Progenitor cell of endocrine pancreas (in vitro differentiated cells): ENCODE results near the gene RGSL1. TPM values are rescaled to one million over a fixed set of nuclear protein-coding genes. Genes with fewer than 3 reads are reported as not detected.

Experiments used
- DNase-seq: peaks from one replicate; pipeline ENCODE4 v3.0.0; 2021; ENCODE audit warnings: low spot score; ENCODE audit not compliant: unreplicated experiment
- H3K27ac Mint-ChIP-seq: 2 replicates; pipeline ENCODE4 v1.8.0; 2021; ENCODE audit warnings: mild to moderate bottlenecking, moderate library complexity, mixed read lengths
- H3K27me3 Mint-ChIP-seq: 2 replicates; pipeline ENCODE4 v1.8.0; 2021; ENCODE audit warnings: mixed read lengths
- H3K36me3 Mint-ChIP-seq: 2 replicates; pipeline ENCODE4 v1.8.0; 2022; ENCODE audit warnings: mixed read lengths; ENCODE audit not compliant: insufficient read depth
- H3K4me1 Mint-ChIP-seq: 2 replicates; pipeline ENCODE4 v1.8.0; 2021; ENCODE audit warnings: low read depth, mixed read lengths
- H3K4me3 Mint-ChIP-seq: 2 replicates; pipeline ENCODE4 v1.8.0; 2021; ENCODE audit warnings: low read depth, mild to moderate bottlenecking, moderate library complexity, mixed read lengths
- H3K9me3 Mint-ChIP-seq: 2 replicates; pipeline ENCODE4 v1.8.0; 2021; ENCODE audit warnings: low read depth, mixed read lengths
- CTCF ChIP-seq: fragments of 200-600 bp; sonication (generic); IDR thresholded peaks from one replicate; pipeline ENCODE4 v1.5.0; 2021; ENCODE audit warnings: antibody characterized with exemption, mild to moderate bottlenecking; ENCODE audit not compliant: unreplicated experiment
- total RNA-seq: library from RNA; stranded (reverse); gene quantifications from 2 replicates; pipeline ENCODE4 v1.2.1, GENCODE V29; 2021

The RGSL1 gene
- total RNA-seq, 1 donor from 2014 or later, result not detected

- no peak overlapping the region for H3K27ac Mint-ChIP-seq
- no peak overlapping the region for H3K4me3 Mint-ChIP-seq
- no peaks in the 10 kb centered on the region for H3K36me3 Mint-ChIP-seq
- peaks cover 26% of the 10 kb centered on the region for H3K27me3 Mint-ChIP-seq
- no peak for TF ChIP-seq CTCF
- H3K4me1 Mint-ChIP-seq, result peaks cover 15% of the 10 kb centered on the region
- H3K9me3 Mint-ChIP-seq, result no peaks in the 10 kb centered on the region
- DNase-seq, result no peak
These were observed 152.0 kb downstream of the RGSL1 start for GRCh38 chr1:182601913-182602312.

- Mint-ChIP-seq H3K27me3 (peaks cover 31% of the 10 kb centered on the region), H3K9me3 (no peaks in the 10 kb centered on the region), H3K27ac (no peak overlapping the region), H3K4me1 (peaks cover 12% of the 10 kb centered on the region), H3K36me3 (no peaks in the 10 kb centered on the region), H3K4me3 (peak overlapping the region; percentile 61)
- no peak for DNase-seq
- TF ChIP-seq CTCF, result no peak
These were observed 153.1 kb downstream of the RGSL1 start for GRCh38 chr1:182602935-182603645.

GRCh38 chr1:182603646-182604174 is 153.8 kb downstream of the RGSL1 start:
- DNase-seq, result no peak
- Mint-ChIP-seq H3K27ac (no peak overlapping the region), H3K27me3 (peaks cover 34% of the 10 kb centered on the region), H3K4me3 (peak overlapping the region; percentile 61), H3K9me3 (no peaks in the 10 kb centered on the region), H3K4me1 (peaks cover 8% of the 10 kb centered on the region), H3K36me3 (no peaks in the 10 kb centered on the region)
- TF ChIP-seq CTCF, result no peak

- Mint-ChIP-seq H3K4me3 (peak within 1 kb of the TSS; percentile 61), H3K9me3 (no peaks in the 10 kb centered on the region), H3K36me3 (no peaks in the 10 kb centered on the region), H3K27ac (peak within 1 kb of the TSS; percentile 18), H3K4me1 (peaks cover 5% of the 10 kb centered on the region), H3K27me3 (peaks cover 39% of the 10 kb centered on the region)
- peak; percentile 68 for DNase-seq
- no peak for TF ChIP-seq CTCF
These were observed 154.5 kb downstream of the RGSL1 start, which contains the start of gene RGS16 for GRCh38 chr1:182604175-182605164. Gene RGS16, minus strand, starts transcription at chr1:182604389. Its CDS starts 130 bp downstream, at chr1:182604259.

- peaks cover 67% of the 10 kb centered on the region for H3K27me3 Mint-ChIP-seq
- no peak overlapping the region for H3K4me3 Mint-ChIP-seq
- H3K9me3 Mint-ChIP-seq, result no peaks in the 10 kb centered on the region
- no peak for DNase-seq
- TF ChIP-seq CTCF, result no peak
- no peaks in the 10 kb centered on the region for H3K36me3 Mint-ChIP-seq
- H3K27ac Mint-ChIP-seq, result no peak overlapping the region
- peaks cover 11% of the 10 kb centered on the region for H3K4me1 Mint-ChIP-seq
These were observed 157.6 kb downstream of the RGSL1 start for GRCh38 chr1:182607566-182607965.
